NCI-H146 treated with DMSO at 0.1 percent for 48 hours (cell line): ENCODE measurements around the gene PFN1.
"Not testable (repeated sequence)": the region's sequence is repeated elsewhere in the genome, so short reads cannot be mapped to it uniquely, and the experiment has no call there.

ENCODE experiments used
- DNase-seq: peaks from one replicate; lab custom pipeline; 2025; ENCODE audit not compliant: unreplicated experiment; lab: John Stamatoyannopoulos, UW

The PFN1 gene

DNA sequence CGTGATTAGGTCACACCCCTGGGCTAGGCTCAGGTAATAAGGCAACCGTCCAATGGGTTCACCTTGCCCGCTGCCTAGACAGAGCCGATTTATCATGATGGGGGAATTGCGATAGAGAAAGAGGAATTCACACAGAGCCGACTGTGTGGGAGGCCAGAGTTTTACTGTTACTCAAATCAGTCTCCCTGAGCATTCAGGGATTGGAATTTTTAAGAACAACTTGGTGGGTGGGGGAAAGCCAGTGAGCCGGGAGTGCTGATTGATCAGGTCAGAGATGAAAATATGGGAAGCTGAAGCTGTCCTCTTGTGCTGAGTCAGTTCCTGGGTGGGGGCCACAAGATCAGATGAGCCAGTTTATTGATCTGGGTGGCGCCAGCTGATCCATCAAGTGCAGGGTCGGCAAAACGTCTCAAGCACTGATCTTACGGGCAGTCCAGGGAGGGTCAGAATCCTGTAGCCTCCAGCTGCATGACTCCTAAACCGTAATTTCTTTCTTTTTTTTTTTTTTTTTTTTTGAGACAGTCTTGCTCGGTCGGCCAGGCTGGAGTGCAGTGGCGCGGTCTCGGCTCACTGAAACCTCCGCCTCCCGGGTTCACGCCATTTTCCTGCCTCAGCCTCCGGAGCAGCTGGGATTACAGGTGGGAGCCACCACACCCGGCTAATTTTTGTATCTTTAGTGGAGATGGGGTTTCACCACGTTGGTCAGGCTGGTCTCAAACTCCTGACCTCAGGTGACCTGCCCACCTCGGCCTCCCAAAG is 21.6 kb downstream of the PFN1 start:
- not testable (repeated sequence) for DNase-seq

DNA sequence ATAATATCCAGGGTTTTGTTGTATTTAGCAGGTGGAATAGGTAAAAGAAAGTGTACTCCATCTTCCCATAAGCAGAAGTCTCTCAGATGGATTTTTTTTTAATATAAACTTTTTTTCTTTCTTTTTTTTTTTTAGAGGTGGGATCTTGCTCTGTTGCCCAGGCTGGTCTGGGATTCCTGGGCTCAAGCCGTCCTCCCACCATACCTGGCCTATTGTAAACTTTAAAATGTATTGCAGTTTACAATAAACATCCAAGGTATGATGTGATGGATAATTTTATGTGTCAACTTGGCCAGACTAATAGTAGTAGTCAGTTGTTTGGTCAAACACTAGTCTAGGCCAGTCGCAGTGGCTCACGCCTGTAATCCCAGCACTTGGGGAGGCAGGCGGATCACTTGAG is 27.0 kb downstream of the PFN1 start:
- no peak for DNase-seq

DNA sequence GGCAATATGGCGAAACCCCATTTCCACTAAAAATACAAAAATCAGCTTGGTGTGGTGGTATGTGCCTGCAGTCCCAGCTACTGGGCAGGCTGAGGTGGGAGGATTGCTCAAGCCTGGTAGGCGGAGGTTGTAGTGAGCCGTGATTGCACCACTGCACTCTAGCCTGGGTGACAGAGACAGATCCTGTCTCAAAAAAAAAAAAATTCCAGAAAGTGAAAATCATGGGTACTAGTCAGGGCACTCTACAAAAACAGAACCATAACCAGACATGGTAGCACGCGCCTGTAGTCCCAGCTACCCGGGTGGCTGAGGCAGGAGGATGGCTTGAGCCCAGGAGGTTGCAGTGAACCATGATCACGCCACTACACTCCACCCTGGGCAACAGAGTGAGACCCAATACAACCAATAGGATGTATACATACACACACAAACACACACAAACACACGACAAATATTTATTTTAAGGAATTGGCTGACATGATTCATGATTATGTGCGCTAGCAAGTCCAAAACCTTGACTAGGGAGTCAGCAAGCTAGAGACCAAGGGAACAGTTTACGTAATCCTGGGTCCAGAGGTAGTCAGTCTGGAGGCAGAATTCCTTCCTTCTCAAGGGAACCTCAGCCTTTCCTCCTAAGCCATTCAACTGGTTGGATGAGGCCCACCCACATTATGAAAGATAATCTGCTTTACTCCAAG is 27.8 kb downstream of the PFN1 start:
- DNase-seq, result no peak

DNA sequence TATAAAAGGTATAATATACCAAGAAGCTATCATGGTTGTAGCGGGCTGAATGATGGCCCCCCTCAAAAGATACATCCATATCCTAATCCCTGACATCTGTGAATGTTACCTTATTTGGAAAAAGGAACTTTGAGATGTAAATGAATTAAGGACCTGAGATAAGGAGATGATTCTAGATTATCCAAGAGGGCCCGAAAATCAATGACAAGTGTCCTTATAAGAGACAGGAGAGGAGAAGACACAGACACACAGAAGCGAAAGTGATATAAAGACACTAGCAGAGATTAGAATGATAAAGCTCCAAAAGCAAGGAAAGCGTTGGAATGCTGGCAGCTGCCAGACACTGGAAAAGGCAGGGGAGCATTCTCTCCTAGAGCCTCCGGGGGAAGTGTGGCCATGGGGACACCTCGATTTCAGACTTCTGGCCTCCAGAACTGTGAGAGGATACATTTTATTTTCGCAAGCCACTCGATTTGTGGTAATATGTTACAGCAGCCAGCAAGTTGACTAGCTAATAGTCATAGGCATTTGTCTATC is 28.8 kb downstream of the PFN1 start:
- DNase-seq, result no peak

DNA sequence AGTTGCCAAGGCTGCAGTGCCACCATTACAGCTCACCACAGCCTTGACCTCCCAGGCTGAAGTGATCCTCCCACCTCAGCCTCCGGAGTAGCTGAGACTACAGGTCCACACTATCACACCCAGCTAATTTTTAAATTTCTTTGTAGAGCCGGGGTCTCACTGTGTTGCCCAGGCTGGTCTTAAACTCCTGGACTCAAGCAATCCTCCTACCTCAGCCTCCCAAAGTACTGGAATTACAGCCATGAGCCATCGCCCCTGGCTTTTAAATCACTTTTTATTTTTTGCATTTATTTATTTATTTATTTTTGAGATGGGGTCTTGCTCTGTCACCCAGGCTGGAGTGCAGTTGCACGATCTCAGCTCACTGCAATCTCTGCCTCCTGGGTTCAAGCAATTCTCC is 33.8 kb downstream of the PFN1 start:
- DNase-seq, result not testable (repeated sequence)

DNA sequence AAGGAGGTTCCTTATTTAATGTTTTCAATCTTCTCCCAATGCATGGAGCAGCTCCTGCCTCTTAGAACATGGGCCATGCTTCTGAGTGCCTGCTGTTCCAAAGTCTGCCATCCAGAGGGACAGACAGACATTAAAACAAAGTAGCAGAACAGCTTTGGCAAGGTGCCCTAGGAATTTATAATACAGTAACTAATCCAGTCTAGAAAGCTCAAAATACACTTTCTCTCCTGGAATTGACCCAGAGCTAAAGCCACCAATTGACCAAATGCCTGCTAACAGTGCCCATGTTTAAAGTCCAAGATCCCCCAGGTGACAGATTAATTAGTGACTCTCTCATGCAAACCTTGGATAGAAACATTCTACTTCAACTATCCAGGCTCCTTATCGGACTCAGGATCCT is 34.3 kb downstream of the PFN1 start:
- DNase-seq, result no peak

DNA sequence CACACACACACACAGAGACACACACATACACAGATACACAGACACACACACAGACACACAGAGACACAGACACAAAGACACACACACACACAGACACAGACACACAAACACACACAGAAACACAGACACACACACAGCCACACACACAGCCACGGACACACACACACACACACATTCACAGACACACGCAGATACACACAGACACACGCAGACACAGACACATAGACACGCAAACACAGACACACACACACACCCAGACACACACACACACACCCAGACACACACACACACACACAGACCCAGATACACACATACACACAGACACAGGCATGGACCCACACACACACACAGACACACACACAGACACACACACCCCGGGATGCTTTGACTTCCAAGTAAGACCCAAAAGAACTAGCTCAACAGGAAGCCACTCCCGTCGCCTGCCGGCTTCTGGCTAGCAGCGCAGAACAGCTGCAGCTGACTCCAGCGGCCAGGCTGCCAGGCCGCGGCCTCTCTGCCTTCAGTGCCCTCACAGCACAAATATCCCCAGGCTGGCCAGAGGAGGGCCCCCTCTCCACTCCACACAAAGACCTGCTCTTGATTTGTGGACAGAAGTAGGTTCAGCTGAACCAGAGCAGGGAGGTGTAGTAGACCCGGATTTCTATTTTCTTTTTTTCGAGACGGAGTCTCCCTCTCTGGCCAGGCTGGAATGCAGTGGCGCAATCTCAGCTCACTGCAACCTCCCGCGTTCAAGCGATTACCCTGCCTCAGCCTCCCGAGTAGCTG is 39.4 kb downstream of the PFN1 start:
- peak; percentile 73 for DNase-seq

DNA sequence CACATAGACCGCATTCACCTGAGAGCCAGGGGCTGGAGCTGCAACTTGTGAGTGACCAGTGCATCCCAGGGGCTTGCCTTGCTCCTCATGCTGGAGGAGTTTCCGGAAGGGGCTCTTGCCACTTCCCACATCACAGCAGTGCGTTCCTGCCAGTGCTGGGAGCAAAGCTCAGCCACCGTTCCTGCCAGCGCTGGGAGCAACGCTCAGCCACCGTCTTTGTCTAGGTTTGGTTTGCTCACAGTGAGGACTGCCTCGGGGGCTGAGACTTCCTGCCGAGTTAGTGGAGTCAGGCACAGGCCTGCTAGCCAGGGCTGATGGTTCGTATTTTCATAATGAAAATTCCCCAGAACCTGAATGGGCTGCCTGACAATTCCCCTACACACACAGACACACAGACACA is 40.0 kb downstream of the PFN1 start:
- peak; percentile 68 for DNase-seq

DNA sequence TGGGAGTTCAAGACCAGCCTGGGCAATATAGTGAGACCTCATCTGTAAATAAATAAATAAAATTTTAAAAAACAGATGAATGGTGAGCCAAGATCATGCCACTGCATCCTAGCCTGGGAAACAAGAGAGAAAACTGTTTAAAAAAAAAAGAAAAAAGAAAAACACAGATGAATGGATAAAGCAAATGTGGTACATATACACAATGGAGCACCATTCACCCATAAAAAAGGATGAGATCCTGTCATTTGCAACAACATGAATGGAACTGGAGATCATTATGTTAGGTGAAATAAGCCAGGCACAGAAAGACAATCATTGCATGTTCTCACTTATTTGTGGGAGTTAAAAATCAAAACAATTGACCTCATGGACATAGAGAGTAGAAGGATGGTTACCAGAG is 41.7 kb downstream of the PFN1 start:
- not testable (repeated sequence) for DNase-seq

DNA sequence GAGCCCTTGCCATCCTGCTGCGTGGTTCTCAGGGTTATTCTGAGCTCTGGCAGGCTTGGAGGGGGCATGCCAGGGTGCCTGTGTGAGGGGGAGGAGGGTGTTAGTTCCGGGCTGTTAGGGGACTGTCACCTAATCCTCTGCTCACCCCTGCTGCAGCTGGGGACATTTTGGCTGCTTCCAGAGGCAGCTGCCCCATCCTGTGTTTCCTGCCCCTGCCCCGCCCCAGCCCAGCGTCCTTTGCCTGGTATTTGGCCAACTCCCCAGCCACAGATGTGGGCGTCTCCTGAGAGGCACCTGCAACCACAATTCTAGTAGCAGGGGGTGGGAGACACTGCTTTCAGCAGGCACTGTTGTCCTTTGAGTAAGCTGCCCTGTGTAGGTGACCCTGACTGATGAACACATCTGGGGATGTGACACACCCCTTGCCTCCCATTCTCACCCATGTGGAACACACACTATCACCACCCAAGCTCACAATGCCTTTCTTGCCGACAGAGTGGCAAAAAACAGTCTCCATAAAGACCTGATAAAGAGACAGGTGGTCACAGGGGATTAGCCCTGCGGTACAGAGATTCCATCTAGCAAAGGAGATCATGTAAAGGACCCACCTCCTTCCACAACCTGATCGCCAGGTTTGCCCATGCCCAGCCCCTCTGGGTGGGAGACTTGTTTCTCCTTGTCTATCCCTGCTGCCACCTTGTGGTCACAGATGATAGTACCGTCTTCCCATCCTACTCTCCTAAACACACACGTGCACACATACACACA is 45.1 kb downstream of the PFN1 start, which contains the start of gene CHRNE:
Gene CHRNE, minus strand, starts transcription at position 48 of the 768 bp plus-strand sequence. Its CDS starts 35 bp downstream, at position 13.
- peak; percentile 43 for DNase-seq

DNA sequence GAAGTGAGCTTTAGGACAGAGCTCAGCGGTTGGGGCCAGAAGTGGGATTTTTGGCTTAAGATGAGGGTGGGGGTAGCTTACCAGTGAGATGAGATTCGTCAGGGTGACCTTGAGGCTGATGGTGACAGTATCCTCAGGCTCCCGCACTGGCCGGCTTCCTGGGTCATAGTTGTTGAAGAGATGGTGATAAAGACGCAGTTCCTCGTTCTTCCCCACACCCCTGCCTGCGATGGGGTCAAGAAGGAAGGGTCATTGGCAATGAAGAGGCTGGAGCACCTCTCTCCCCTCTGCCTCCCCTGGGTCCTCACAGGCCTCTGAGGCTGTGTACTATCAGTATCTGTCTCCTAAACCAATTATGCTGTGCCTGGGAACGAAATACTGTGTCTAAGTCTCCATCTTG is 45.8 kb downstream of the PFN1 start:
- DNase-seq, result no peak

DNA sequence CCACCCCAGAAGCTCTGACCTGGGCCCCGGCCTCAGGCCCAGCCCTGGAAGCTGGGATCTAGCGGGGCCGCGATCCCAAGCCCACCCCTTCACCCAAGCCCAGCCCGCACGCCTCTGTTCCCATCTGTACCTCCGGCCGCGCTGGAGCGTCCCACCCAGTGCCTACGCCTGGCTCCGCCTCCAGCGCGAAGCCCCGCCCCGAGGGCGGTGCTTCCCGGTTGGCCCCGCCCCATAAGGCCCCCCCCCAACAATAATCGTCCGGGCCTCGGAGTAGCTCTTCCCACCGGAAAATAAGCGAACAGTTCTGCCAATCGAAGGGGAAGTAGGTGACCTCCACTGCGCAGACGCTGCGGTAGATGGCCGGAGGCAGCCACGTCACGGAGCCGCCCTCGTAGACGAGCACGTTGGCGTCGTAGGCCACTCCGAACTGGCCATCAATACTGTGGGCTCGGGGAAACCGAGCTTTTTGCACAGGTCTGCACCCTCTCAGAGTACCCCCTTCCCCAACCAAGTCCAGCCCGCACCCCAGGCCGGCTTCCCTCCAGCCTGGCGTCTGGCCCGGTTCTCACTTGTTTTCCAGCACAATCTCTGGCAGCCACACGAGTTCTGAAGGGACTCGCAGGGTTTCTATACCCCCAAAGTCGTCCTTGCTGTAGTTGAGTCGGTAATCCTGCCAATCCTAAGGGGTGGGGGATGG is 46.5 kb downstream of the PFN1 start:
- DNase-seq, result no peak

DNA sequence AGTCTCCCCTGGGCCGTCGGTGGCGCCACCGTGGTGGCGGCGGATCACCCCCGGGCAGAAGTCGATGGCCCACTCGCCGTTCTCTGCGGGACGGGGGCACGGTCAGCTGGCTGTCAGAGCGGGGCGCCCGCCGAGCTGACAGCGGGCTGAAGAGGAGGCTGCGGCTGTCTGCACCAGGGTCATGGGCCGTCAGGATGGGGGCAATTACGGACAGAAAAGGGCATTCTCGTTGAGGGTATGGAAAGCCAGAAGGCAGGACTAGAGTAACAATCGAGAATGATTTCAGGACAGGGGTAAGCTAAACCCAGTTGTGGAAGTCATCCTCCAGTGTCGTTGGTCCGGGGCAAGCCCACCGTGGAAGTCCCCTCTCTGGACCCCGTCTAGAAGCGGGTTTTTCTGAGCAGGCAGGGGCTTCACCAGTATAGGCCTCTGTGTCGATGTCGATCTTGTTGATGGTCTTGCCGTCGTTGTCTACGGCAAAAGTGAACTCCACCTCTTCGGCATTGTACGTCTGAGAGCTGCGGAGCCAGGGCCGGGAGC is 47.2 kb downstream of the PFN1 start:
- DNase-seq, result no peak

DNA sequence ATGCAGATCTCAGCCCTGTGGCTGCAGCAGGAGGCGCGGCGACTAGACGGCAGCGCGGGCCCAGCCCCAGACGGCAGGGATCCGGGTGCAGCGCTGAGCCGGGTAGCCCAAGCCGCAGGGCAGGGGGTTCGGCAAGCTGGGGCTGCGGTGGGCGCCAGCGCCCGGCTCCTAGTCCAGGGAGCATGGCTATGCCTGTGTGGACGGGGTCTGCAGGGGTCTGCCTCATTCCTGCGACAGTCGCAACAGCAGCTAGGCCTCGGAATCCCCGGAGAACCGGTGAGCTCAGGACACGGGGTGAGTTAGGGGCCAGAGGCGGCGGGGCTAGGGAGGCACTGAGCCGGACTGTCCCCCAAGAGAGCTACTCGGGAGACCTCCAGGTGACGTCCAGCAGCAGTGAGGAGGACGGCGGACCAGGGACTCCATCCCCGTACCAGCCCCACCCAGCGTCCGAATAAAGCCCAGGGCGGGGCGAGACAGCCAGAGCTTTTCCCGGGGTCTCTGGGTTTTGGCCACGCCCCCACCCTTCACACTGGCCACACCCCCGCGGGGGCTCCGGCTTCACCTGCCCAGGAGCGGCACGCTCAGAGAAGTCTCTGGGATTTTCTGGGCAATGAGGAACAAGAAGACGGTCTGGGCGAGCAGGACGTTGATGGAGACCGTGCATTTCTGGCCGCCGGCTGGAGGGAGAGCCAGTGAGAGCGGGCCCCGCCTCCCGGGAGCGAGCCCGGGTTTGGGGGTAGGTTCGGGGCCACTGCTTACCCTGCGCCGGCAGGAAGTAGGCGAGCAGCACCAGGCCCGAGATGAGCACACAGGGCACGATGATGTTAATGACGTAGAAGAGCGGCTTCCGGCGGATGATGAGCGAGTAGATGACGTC is 47.9 kb downstream of the PFN1 start:
- no peak for DNase-seq

DNA sequence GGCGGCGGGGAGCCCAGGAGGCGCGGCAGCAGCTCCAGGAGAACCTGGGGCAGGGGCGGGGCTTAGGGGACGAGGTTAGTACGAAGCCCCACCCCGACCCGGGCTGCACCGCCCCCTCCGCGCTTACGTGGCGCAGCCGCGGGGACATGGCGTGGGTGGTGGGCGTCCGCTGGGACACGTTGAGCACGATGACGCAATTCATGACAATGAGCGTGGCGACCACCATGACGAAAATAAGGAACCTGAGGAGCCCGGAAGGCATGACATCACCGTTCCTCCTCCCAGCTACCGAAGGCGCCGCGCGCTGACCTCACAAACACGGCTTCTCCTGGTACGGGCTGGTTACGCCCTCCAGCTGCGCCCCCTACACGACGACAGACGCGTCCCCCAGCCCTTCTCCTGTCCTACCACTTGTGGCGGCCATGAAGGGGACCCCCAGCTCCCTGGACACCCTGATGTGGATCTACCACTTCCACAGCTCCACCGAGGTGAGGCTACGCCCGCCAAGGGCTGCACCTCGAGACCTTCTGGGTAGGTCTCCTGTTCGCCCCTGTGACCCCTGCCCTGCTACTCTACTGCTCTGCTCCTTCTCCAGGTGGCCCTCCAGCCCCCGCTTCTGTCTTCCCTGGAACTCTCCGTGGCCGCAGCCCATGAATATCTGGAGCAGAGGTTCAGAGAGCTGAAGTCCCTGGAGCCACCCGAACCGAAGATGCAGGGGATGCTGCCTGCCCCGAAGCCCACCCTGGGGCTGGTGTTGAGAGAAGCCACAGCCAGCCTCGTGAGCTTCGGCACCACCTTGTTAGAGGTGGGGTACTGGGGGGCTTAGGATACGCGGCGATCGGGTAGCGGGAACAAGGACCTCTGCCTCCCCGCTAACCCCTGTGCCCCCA is 48.7 kb downstream of the PFN1 start, which contains the start of gene C17orf107:
Gene C17orf107, plus strand, starts transcription at position 196 of the 890 bp plus-strand sequence. Its CDS starts 227 bp downstream, at position 423.
- DNase-seq, result no peak

DNA sequence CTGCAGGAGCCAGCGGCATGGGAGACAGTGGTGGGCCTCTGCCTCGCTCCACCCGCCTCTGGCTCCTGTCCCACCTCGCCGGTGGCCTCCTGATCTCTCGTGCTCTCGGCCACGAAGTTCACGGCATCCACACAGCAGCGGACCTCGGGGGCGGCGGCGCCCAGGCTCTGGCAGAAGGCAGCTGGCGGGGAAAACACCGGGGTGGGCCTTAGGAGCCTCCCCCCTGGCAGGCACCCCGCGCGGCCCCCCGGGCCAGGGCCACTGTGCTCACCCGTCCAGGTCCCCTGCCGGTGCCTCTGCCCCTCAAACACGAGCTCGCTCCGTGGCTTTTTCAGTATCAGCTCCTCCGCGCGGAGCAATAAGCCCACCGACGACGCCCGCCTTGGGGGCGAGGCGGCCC is 49.4 kb downstream of the PFN1 start:
- no peak for DNase-seq

DNA sequence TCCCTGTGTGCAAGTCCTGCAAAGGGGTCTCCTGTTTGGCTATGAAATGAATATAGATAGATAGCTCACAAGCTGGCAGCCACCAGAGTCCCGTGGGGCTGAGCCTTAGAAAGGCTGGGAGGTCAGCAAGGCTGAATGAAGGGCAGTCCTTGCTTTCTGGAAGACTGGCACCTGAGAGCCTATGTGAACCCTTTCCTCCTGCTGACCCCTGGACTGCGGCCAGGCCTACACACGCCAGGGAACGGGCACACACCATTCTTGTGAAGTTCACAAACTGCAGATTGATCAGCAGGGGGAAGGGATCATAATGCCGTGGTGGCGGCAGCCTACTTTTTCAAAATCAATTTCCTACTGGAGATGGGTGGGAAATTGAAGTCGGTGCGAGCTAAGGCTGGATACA is 50.0 kb downstream of the PFN1 start:
- DNase-seq, result no peak

DNA sequence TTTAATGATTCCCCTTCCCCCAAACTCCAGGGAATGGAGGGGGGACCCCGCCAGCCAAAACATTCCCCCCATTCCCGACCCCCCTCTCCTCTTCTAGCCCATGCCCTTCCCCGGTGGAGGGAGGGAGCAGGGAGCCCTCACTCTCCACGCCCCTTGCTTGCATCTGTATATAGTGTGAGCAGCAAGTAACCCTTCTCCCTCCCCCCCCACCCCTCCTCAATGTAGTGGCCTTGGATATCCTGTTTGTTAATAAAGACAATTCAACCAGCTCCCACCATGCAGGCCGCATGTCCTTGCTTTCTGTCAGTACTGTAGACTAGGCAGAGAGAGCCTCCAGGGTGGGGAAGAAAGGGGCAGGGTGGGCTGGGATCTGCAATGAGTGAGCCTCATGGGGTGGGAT is 50.5 kb downstream of the PFN1 start:
- DNase-seq, result no peak
